Measurements from ENCODE around the gene CDC16.

GRCh38 chr13:114198556-114198955 lies 36.1 kb upstream of the CDC16 start:
- TF ChIP-seq CBFB (CRISPR knock-in tag; IDR thresholded peaks at IDR 0.05) (no peak), RBM22 (IDR thresholded peaks at IDR 0.05; ENCODE audit: low read depth, low read length, poor library complexity, severe bottlenecking) (no peak), POLR2A (conservative IDR thresholded peaks at IDR 0.05) (no peak), CTCF (IDR thresholded peaks at IDR 0.05 in 2 of 3, conservative IDR thresholded peaks at IDR 0.05 in 1 of 3; ENCODE audit: insufficient read depth in 2 of 3, low read depth in 1 of 3, low read length in 3 of 3) (no peak), MAX (CRISPR knock-in tag; IDR thresholded peaks at IDR 0.05) (no peak), COPS2 (conservative IDR thresholded peaks at IDR 0.05) (no peak), CBX5 (IDR thresholded peaks at IDR 0.05; ENCODE audit: borderline replicate concordance, low read depth) (no peak), GABPB1 (CRISPR knock-in tag; IDR thresholded peaks at IDR 0.05) (no peak), CBX3 (IDR thresholded peaks at IDR 0.05; ENCODE audit: borderline replicate concordance in 1 of 2, low read length in 2 of 2) (no peak), MTA3 (IDR thresholded peaks at IDR 0.05; ENCODE audit: borderline replicate concordance) (no peak), TSHZ1 (CRISPR knock-in tag; IDR thresholded peaks at IDR 0.05) (no peak), TAF1 (IDR thresholded peaks at IDR 0.05; ENCODE audit: control insufficient read depth, extremely low read depth, insufficient read depth, low read length, severe bottlenecking) (no peak)
